GM18951 (cell line): ENCODE results near the gene CADM1.

Source experiments
- POLR2A ChIP-seq: IDR thresholded peaks from 4 replicates; pipeline ENCODE4 v1.6.1; 2011; ENCODE audit warnings: mild to moderate bottlenecking; ENCODE audit not compliant: insufficient read length, insufficient read depth; ENCODE audit errors: extremely low read depth
- in situ Hi-C: fragments of 300-500 bp; cut with MboI; formaldehyde crosslinking; loops from one replicate; pipeline ENCODE4 v1.12.0; 2022; ENCODE audit warnings: low sequenced_read_pairs, mixed read lengths, inconsistent platforms; ENCODE audit not compliant: unreplicated experiment

The CADM1 gene

DNA sequence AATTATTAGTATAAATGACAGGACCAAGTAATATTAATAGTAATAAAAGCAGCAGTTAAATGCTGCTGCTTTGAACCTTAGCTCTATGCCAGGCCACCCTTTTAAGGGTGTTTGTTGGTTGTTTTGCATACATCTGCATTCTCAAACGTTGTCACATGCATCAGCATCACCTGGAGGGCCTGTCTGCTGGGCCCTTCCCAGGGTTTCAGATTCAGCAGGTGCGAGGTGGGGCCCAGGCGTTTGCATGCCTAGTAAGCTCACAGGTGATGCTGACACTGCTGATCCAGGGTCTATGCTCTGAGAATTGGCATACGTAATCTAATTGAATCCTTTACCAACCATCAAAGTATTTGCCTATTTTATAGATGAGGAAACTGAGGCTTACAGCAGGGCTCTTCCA, 246.5 kb downstream of the CADM1 start:
- no peak for TF ChIP-seq POLR2A

DNA sequence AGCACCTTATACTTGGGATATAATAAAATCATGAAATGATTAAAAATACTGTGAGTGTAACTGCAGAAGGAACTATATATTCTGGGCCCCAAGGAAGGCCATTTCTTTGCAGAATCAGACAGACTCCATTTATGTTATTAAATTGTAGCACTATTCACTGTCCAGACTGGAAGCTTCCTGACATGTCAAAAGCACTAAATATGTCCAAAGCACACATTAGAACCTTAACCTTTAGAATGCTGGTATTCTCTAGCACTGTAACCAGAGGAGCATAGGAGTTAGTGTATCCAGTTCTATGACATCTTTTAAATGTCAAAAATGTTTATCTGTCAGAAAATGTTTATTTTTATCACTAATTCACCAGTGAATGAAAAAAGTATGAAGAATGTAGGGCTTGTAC, 246.9 kb downstream of the CADM1 start:
- in situ Hi-C loops, result no loop called here
- no peak for TF ChIP-seq POLR2A

More for the DNA sequence above, 246.5 kb downstream of the CADM1 start:
- in situ Hi-C loops, result no loop called here

DNA sequence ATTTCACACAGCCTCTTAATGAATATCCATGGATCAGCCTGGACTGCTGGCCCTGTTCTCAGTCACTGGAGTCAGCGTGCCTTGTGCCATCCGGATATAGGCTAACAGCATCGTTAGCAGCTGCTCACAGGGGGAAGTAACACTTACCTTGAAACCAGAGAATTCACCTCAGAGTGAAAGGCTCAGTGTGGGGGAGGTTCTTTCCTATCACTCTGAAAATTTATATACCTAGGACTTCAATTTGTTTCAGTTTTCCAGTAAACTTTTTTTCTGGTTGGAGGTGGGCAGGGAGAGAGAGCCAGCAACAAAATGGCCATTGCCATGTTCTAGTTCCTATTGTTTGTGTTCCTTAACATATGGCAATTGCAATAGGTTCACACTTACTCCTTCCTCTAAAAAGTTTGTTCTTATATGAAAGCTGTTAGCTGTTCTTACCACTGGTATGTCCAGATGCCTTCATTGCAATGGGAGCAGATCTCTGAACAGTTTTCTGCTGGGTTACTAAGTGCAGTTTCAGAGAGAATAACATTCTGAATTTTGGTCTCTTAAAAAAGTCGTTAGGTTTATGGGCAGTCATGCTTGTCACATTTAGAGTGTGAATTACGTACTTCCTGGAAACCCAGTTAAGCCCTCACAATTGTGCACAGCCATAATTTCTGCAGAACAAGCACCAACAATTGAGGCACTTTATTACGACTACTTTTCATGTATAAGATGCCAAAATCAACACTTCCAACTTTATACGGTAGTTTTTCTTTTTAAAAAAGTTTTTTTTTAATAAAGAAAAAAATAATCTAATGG, 247.6 kb downstream of the CADM1 start:
- in situ Hi-C loops, result no loop called here
- no peak for TF ChIP-seq POLR2A

DNA sequence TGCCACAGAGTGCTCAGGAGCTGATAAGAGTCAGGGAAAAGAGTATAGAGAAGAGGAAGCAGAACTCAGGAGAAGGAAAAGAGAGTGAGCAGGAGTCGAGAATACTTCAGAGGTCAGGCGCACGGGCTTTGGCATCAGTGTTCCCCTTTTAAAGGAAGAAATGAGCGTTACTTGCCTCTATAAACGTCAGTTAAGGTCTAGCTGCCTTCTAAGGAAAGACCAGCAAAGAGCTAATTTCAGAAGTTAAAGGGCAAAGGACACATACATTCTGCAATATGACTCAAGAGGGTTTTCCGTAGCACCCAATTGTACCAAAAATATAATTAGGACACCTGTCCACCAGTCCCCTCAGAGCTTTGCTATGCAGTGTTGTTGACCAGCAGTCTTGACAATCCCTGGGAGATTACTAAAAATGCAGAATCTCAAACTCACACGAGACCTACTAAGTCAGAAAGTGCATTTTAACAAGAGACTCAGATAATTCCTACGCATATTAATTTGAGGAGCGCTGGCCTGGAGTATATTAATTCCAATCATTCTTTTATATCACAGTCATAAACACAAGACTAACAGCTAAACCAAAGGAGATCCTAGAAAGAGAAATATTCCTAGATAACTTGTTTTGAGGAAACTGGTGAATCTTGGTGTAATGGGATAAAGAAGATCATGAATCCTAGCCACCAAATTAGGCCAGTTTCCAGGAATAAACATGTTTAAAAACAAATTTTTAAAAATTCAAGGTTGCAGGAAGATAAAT, 249.0 kb downstream of the CADM1 start:
- no peak for TF ChIP-seq POLR2A
- in situ Hi-C loops, result no loop called here

DNA sequence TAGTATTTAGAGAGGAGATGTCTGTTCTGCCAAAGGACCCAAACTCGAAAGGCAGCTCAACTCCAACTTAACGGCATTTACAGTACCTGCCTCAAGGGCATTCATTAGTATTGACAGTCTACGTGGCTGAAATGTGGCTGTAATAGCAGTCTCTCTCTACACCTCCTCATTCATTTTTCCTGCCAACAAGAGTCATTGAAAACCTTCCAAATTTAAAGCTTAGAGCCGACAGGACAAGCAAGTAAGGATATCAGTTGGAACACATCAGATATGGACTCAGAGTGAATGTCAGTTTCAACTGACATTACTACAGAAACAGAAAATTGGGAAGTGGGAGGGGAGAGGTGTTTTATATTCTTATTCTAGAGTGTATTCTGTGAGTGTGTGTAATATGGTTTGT, 253.1 kb downstream of the CADM1 start:
- no peak for TF ChIP-seq POLR2A
- in situ Hi-C loops, result no loop called here

DNA sequence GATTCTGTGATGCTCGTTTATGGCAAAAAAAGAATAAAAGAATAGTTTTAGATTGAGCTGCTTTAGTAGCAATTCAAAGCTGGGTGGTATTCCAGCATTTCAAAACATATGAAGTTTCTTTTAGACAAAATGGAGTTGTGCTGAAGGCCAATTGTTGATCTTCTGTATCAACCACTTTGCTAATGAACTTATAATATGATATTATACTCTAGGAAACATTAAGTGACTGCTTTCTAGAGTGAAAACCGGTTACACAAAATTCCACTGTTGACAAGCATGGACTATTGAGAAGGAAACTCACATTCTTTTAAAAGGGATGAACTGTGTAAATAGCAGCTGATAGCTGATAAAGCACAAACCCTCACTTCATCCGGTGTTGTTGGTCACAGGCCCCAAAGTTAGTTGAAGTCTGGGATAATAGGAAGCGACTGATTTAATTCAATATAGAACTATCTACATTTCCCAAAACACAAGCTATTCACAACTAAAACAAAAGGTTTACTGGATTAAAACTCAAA, 255.1 kb downstream of the CADM1 start:
- in situ Hi-C loops, result no loop called here
- TF ChIP-seq POLR2A, result no peak

DNA sequence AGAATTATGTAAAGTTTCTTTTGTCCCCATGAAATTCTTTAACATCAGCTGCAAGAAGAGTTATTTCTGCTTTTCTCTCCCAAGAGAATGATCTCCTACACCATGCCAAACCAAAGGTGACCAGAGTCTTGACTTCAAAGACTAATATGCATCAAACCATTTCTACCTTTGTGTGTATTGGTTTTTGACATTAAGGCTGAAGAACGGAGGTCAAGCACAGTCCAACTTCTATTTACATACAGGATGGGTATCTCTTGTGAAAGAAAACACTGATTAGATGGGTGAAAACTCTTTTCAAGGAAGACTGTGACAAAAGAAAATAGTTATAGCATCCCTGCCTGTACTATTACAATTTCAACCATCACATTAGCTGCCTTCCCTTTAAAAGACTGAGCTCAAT, 256.3 kb downstream of the CADM1 start:
- in situ Hi-C loops, result no loop called here
- no peak for TF ChIP-seq POLR2A

DNA sequence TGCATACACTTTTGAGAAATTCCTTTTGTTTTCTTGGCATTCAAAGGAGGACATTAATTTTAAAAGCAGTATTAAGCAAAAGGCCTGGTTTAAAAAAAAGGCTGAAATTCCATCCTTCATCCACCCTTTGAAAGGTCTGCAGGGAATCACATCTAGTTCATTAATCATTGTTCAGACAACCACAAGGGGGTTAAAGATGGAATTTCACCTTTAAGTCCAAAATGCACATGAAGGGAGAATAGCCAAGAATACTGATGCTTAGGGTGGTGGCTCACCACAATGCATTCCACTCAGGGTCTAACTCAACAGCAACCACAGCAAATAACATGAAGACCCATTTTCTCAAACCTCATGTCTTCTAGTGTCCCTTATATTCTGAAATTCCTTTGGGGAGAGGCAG, 256.9 kb downstream of the CADM1 start:
- in situ Hi-C loops, result no loop called here
- TF ChIP-seq POLR2A, result no peak

DNA sequence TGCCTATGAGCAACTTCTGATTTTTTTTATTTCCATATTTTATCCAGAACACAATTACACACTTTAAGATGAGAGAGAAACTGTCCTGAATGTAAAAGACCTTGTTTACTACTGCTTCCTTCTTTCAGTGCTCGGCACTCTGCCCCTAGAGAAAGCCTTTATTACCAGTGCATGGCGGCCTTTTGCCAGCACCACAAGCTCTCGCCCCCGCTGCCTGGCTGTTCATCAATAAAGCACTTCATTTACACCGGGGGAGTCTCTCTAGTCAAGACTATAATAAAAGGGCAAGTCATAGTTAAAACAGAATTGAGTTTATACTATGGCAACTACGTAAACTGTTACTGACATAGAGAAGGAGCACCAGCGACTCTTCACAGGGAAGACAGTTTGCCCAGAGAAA, 259.5 kb downstream of the CADM1 start:
- in situ Hi-C loops, result no loop called here
- no peak for TF ChIP-seq POLR2A

DNA sequence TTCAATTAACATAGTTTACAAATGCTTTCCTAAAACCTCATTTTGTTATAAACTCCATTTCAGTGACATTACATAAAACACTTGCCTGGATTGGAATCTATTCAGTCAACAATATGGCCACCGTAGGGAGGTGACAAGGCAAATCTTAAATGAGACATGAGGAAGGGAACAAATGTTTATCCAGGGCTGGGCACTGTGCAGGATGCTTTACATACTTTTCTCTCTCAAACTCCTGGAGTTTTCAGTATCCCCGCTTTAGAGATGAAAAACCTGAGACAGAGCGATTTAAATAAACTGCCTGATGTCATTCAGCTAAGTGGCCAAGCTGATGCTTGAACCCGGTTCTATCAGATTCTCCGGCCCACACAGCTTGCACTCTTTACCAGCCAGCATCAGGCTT, 259.9 kb downstream of the CADM1 start:
- TF ChIP-seq POLR2A, result no peak
- in situ Hi-C loops, result no loop called here

DNA sequence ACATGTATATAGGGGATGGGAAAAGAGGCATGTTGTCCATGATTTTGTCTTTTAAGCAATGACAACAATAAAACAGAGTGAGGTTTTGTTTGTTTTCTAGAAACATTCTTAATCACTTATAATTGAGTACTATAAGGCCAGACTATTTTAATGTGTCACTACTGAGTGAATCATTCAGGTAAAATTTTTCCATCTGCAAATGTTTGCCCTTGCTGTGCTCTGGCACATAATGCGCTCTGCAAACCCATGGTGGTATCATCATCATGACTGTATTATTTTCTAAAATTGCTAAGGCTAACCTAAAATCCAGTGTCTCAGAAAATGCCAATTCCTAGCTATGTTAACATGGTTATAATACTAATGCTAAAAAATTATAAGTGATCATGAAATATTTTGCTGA, 261.2 kb downstream of the CADM1 start:
- TF ChIP-seq POLR2A, result no peak
- in situ Hi-C loops, result no loop called here

DNA sequence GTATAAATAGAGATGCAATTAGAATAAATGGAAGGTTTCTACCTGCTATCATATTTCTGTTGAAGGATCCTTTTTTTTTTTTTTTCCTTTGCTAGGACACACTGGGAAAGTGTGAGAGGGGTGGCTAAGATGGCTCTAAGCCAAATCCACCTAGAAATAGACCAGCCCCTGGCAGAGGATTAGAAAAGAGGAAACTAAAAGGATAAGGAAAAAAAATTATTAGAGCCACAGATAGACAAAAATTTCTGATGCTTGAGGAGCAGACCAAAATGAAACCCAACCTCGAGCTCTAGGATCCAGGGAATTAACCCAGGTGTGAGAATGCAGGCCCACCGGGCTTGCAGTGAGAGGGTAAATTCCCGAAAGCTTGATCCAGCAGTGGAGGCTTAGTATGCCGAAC, 262.3 kb downstream of the CADM1 start:
- in situ Hi-C loops, result no loop called here
- no peak for TF ChIP-seq POLR2A

DNA sequence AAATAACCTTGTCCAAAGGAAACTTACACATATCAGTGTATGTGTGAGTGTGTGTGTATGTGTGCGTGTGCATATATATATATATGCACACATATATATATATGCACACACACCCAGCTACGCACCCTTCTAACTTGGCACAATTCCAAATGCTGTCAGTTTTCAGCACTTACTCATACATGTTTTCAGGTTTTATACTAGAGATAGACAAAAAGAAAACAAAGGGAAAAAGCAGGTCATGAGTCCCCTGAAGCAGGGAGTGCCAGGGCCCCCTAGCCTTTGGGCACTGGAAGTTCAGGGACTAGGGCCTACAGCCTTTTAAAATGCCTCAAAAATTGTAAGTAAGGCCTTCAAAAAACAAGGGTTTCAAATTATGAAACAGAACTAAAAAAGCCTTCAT, 265.4 kb downstream of the CADM1 start:
- no peak for TF ChIP-seq POLR2A
- in situ Hi-C loops, result no loop called here

DNA sequence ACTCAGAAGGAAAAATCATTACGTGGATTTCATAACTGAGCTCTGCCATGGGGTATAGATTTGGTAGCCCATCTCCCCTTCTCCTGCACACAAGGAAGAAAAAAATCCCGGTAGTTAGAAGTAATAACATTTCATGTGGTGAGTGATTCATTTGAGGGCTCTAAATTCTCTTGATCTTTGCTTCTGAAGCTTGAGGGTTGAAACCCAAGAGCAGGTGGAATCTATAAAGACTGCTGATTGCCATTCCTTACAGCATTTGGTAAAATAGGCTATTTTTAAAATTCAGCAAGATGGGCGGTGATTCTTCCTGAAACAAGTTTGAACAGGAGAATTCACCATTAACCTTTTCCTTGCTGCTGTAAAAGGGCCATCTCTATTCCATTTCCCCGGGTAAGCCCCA, 266.1 kb downstream of the CADM1 start:
- no peak for TF ChIP-seq POLR2A
- in situ Hi-C loops, result no loop called here

DNA sequence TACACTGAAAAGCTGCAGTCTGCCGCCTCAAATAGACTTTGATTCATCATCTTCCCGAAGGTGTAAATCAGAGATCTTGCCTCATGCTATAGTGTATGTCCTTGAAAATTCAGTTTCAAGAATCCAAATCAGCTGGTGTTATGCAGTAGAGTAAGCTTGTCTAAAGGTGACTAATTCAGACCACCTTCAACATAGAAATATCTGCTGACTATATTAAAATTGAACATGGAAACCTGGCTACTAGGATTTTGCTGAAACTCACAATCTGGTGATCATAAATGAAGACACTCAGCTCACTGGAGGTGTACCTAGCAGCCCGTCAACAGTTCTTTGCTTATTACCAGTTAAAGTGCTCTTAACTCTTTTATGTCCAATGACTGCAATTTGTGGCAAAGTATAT, 266.6 kb downstream of the CADM1 start:
- no peak for TF ChIP-seq POLR2A
- in situ Hi-C loops, result no loop called here
